T-helper 22 cell (primary cell): Measurements from ENCODE around the gene ZDHHC8.

Experiments used
- DNase-seq: peaks from one replicate; pipeline ENCODE4 v3.0.0-alpha.2; 2020; ENCODE audit warnings: low read depth

Gene ZDHHC8

GRCh38 chr22:20096574-20097420, 34.8 kb upstream of the ZDHHC8 start:
- DNase-seq, result no peak

- DNase-seq, result no peak
Observed at GRCh38 chr22:20099099-20099711, 32.4 kb upstream of the ZDHHC8 start.

GRCh38 chr22:20101638-20102037, 30.0 kb upstream of the ZDHHC8 start:
- DNase-seq, result no peak

- DNase-seq, result no peak
Observed at GRCh38 chr22:20102203-20102780, 29.3 kb upstream of the ZDHHC8 start.

- no peak for DNase-seq
Observed at GRCh38 chr22:20105456-20106204, 26.0 kb upstream of the ZDHHC8 start.

- no peak for DNase-seq
Observed at GRCh38 chr22:20106205-20106848, 25.3 kb upstream of the ZDHHC8 start.

- no peak for DNase-seq
Observed at GRCh38 chr22:20106849-20107237, 24.8 kb upstream of the ZDHHC8 start.

- no peak for DNase-seq
Observed at GRCh38 chr22:20107471-20107901, 24.1 kb upstream of the ZDHHC8 start.

GRCh38 chr22:20107951-20108756, 23.4 kb upstream of the ZDHHC8 start:
- no peak for DNase-seq

GRCh38 chr22:20108757-20109230, 22.8 kb upstream of the ZDHHC8 start:
- DNase-seq, result no peak

GRCh38 chr22:20109411-20110358, 21.9 kb upstream of the ZDHHC8 start:
- no peak for DNase-seq

- DNase-seq, result no peak
Observed at GRCh38 chr22:20110359-20110985, 21.1 kb upstream of the ZDHHC8 start.

- DNase-seq, result no peak
Observed at GRCh38 chr22:20111045-20111688, 20.4 kb upstream of the ZDHHC8 start.

GRCh38 chr22:20111689-20112622, 19.6 kb upstream of the ZDHHC8 start:
- DNase-seq, result no peak

GRCh38 chr22:20112623-20113511, 18.7 kb upstream of the ZDHHC8 start:
- no peak for DNase-seq

- no peak for DNase-seq
Observed at GRCh38 chr22:20113551-20114310, 17.9 kb upstream of the ZDHHC8 start.
